ENCODE measurements around the gene C1orf21. TPM values are rescaled to one million over a fixed set of nuclear protein-coding genes. Genes with fewer than 3 reads are reported as not detected.

Gene C1orf21
- total RNA-seq, 2 experiments from 2014 or later = 2.7 to 4.1 TPM

GRCh38 chr1:184620469-184620868, 233.6 kb downstream of the C1orf21 start:
- no peak for DNase-seq
- Mint-ChIP-seq H3K27me3 (no peaks in the 10 kb centered on the region), H3K9me3 (no peaks in the 10 kb centered on the region), H3K4me1 (no peaks in the 10 kb centered on the region), H3K36me3 (no peaks in the 10 kb centered on the region), H3K27ac (no peak overlapping the region), H3K4me3 (no peak overlapping the region)

DNA sequence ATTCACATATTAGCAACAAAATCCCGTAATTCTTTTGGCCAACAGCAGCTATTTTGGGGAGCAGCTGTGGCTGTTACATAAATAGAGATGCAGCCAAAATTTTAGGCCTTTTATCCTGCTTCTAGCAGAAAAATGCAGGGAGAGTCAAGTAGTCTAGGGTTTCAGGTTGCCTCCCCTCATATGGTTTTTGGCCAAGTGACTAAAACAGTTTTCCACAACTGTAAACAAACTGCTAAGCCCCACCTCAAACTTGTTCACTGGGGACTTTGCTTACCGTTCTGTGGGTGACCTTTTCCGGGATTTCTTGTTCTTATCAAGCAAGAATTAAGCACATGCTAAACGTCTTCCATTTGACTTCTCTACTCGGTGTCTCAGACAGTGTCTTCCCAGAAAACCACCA, 234.4 kb downstream of the C1orf21 start:
- H3K4me1 Mint-ChIP-seq = no peaks in the 10 kb centered on the region
- H3K27ac Mint-ChIP-seq = no peak overlapping the region
- no peaks in the 10 kb centered on the region for H3K27me3 Mint-ChIP-seq
- H3K36me3 Mint-ChIP-seq = no peaks in the 10 kb centered on the region
- no peaks in the 10 kb centered on the region for H3K9me3 Mint-ChIP-seq
- no peak for DNase-seq
- H3K4me3 Mint-ChIP-seq = no peak overlapping the region

DNA sequence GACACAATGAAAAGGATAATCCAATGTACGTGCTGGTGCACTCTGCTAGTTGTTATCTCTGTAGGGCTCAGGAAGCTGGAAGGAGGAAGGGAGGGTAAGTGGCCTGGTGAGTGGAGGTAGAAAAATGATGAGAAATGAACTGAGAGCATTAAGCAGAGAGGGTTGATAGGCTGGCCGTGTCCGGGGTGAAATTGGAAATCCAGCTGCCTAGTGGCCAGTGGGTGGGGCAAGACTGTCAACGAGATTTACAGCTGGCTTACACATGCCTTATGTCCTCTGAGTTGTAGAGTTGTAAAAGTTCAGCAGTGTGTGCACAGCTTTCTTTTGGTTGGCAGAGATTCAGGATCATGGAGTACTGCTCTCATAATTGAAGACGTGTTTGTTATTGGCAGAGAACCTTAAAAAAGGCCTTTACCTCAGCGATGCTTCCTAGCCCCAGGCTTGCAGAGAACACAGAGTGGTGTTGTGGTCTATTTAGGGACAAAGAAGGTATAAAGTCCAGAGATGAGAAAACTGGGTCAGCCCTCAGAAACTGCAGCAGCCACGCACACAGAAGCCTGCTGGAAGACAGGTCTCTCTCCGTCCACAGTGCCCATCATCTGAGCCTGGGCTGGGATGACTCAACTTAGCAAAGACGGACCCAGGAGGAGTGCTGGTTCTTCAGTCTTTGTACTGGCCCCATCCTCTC, 235.5 kb downstream of the C1orf21 start:
- H3K27ac Mint-ChIP-seq = no peak overlapping the region
- H3K36me3 Mint-ChIP-seq = no peaks in the 10 kb centered on the region
- no peaks in the 10 kb centered on the region for H3K4me1 Mint-ChIP-seq
- no peaks in the 10 kb centered on the region for H3K27me3 Mint-ChIP-seq
- H3K4me3 Mint-ChIP-seq = no peak overlapping the region
- DNase-seq = no peak
- H3K9me3 Mint-ChIP-seq = no peaks in the 10 kb centered on the region

DNA sequence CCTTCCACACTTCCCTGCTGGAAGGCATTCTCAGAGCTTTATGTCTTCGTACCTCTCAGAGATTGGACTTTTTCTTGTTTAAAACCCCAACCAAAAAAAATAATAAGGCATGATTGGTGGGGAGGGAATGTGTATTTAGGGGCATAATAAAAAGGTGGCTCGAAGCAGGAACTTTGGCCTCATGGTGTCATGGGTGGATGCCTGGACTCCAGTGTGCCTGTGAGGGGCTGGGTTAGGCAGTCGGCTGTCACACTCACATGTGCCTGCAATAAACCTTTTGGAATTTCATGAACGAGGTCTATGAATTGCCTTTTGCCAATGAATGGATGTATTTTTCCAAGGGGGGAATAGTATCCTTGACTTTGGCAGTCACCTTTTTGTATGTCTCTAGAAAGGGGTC, 236.6 kb downstream of the C1orf21 start:
- Mint-ChIP-seq H3K27me3 (no peaks in the 10 kb centered on the region), H3K4me1 (no peaks in the 10 kb centered on the region), H3K27ac (no peak overlapping the region)

GRCh38 chr1:184624051-184624450, 237.2 kb downstream of the C1orf21 start:
- no peak for DNase-seq
- Mint-ChIP-seq H3K36me3 (no peaks in the 10 kb centered on the region), H3K4me3 (no peak overlapping the region), H3K4me1 (no peaks in the 10 kb centered on the region), H3K27me3 (no peaks in the 10 kb centered on the region), H3K9me3 (no peaks in the 10 kb centered on the region), H3K27ac (no peak overlapping the region)

More for the DNA sequence above, 236.6 kb downstream of the C1orf21 start:
- no peaks in the 10 kb centered on the region for H3K9me3 Mint-ChIP-seq
- no peak overlapping the region for H3K4me3 Mint-ChIP-seq
- no peak for DNase-seq
- no peaks in the 10 kb centered on the region for H3K36me3 Mint-ChIP-seq

- H3K9me3 Mint-ChIP-seq = no peaks in the 10 kb centered on the region
- no peaks in the 10 kb centered on the region for H3K4me1 Mint-ChIP-seq
- no peaks in the 10 kb centered on the region for H3K36me3 Mint-ChIP-seq
These were observed 237.8 kb downstream of the C1orf21 start for GRCh38 chr1:184624626-184625025.

GRCh38 chr1:184625271-184625670, 238.4 kb downstream of the C1orf21 start:
- Mint-ChIP-seq H3K36me3 (no peaks in the 10 kb centered on the region), H3K27ac (no peak overlapping the region), H3K4me3 (no peak overlapping the region), H3K4me1 (no peaks in the 10 kb centered on the region), H3K9me3 (no peaks in the 10 kb centered on the region), H3K27me3 (no peaks in the 10 kb centered on the region)
- no peak for DNase-seq

More at GRCh38 chr1:184624626-184625025, 237.8 kb downstream of the C1orf21 start:
- no peak overlapping the region for H3K4me3 Mint-ChIP-seq
- H3K27ac Mint-ChIP-seq = no peak overlapping the region
- no peak for DNase-seq
- H3K27me3 Mint-ChIP-seq = no peaks in the 10 kb centered on the region

DNA sequence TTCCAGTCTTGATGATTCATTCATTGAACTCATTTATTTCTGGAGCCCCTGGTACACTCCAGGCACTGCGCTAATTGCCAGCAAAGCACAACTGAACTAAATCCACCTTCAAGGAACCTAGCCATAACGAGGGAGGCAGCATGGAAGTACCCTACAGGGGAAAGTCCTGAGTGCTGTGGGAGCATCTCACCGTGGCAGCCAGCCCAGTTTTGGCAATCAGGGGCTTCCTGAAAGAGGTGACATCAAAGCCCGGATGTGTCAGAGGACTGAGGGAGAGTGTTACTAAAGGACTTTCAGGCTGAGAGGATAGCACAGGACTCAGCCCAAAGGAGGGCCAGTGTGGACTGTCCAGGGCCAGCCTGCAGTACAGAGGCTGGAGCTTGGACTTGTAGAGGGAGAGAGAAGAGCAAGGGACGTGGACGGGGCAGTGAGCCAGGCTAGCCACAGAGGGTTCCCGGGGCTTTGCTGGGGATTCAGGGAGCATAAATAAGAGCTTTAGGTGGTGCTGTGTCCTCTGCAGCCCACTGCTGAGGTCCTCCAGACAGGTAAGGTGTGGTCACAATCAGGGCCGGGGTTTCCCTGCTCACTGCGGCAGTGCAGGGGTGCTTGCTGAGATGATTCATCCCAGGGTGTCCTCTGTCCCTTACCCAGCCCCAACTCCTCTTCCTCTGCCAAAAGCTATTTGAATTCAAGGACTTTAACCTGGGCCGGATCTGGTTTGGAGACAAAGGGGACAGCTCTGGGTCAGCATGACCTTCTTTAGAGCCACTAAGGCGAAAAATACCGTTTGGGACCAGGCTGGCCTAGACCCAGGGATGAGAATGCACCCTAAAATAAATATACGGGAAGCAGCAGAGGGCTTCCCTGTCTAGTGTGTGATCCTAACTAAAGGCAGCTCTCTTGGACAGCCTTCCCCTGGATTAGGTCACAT, 239.5 kb downstream of the C1orf21 start:
- no peak for DNase-seq
- Mint-ChIP-seq H3K4me1 (no peaks in the 10 kb centered on the region), H3K27me3 (no peaks in the 10 kb centered on the region), H3K27ac (no peak overlapping the region), H3K9me3 (no peaks in the 10 kb centered on the region), H3K36me3 (no peaks in the 10 kb centered on the region), H3K4me3 (no peak overlapping the region)

DNA sequence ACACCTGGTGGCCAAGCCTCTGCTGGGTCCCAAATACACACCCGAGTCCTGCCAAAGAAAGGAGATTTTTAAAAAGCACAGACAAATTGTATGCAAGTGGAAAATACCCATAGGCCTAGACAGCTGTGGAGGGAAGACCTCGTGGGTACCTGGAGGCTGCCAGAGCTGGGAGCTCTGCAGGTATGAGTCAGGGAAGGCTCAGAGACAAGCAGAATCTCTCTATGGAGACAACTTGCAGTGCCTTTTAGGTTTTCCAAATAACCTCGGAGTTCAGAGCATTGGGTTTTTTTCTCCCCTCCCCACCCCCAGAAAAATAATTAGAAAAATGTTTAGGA, 240.1 kb downstream of the C1orf21 start:
- Mint-ChIP-seq H3K4me1 (no peaks in the 10 kb centered on the region), H3K4me3 (no peak overlapping the region), H3K9me3 (no peaks in the 10 kb centered on the region)

GRCh38 chr1:184629266-184629665, 242.4 kb downstream of the C1orf21 start:
- H3K36me3 Mint-ChIP-seq = no peaks in the 10 kb centered on the region
- H3K9me3 Mint-ChIP-seq = no peaks in the 10 kb centered on the region
- no peak for DNase-seq
- no peaks in the 10 kb centered on the region for H3K27me3 Mint-ChIP-seq
- no peaks in the 10 kb centered on the region for H3K4me1 Mint-ChIP-seq
- no peak overlapping the region for H3K27ac Mint-ChIP-seq
- no peak overlapping the region for H3K4me3 Mint-ChIP-seq

More for the DNA sequence above, 240.1 kb downstream of the C1orf21 start:
- Mint-ChIP-seq H3K27me3 (no peaks in the 10 kb centered on the region), H3K36me3 (no peaks in the 10 kb centered on the region), H3K27ac (no peak overlapping the region)
- no peak for DNase-seq

GRCh38 chr1:184630679-184631060, 243.8 kb downstream of the C1orf21 start:
- Mint-ChIP-seq H3K9me3 (no peaks in the 10 kb centered on the region), H3K4me3 (no peak overlapping the region), H3K27me3 (no peaks in the 10 kb centered on the region), H3K4me1 (no peaks in the 10 kb centered on the region), H3K36me3 (no peaks in the 10 kb centered on the region), H3K27ac (no peak overlapping the region)
- no peak for DNase-seq

DNA sequence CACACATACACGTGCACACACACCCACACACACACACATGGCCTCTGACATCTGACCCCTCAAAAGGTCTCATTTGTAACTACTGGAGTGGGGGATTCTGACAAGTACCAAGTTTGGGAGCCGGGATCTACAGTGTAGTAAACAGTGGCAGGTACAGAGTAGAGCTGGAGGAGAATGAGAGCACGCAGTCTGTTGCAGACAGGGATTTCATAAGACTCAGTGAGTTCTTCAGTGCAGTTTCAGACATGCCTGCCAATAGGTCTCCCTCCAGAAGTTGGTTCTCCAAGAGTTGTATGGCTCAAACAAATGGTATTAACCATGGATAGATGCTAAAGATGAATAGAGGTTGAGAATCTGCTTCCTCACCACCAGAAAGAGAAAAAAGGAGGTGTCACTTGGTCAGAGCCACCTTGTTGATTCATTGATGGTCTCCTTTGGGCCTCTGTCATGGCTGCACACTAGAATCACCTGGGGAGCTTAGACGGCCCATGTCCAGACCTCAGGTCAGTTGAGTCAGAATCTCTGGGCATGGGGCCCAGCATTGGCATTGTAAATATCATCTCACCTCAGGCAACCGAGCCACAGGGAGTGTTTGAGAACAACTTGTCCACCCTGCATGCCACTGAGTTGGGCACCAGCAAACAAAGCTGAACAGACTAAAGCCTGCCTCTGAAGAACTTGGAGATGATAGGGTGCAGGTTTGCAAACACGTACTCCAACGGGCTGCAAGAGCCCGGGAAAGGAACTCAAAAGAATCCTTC, 245.8 kb downstream of the C1orf21 start:
- Mint-ChIP-seq H3K27ac (no peak overlapping the region), H3K4me1 (no peaks in the 10 kb centered on the region), H3K27me3 (no peaks in the 10 kb centered on the region), H3K9me3 (no peaks in the 10 kb centered on the region), H3K4me3 (no peak overlapping the region), H3K36me3 (no peaks in the 10 kb centered on the region)
- no peak for DNase-seq

DNA sequence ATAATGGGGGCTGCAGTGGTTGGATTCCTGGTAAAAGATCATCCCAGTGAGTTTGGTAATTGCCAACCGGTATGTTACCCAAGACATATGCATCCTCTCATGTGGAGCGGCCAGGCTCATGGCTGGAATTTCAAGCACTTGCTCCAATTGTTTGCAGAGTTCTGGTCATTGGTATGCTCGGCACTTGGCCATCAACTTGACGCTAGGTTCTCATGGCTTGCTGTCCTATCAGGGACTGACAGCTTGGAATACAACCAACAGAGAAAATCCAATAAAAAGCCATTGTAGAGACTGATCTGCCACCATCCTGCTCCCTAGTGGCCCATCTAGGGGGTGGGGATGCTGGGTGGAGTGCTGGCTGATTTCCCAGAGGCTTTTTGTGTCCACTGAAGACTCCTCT, 247.0 kb downstream of the C1orf21 start:
- Mint-ChIP-seq H3K4me3 (no peak overlapping the region), H3K27ac (no peak overlapping the region), H3K27me3 (no peaks in the 10 kb centered on the region), H3K9me3 (no peaks in the 10 kb centered on the region), H3K4me1 (no peaks in the 10 kb centered on the region), H3K36me3 (no peaks in the 10 kb centered on the region)
- DNase-seq = no peak

DNA sequence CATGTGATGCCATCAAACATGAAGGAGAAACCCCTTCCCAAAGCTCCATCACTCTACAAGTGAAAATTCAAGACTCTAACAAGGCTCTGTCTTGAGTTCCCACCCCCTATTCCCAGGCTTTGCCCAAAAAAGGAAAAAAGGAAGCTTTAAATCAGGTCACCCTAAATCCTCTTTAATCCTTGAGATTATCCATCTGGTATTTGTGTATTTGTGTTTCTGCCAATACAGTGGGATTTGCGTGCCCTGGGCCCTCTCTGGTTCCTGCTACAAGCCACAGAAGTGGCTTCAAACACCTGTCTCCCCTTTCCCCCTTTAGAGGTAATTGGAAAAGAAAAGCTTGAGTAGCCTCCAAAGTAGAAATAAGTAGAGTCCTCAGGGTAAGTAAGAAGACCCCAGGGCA, 247.5 kb downstream of the C1orf21 start:
- no peak for DNase-seq
- Mint-ChIP-seq H3K4me1 (no peaks in the 10 kb centered on the region), H3K9me3 (no peaks in the 10 kb centered on the region), H3K36me3 (no peaks in the 10 kb centered on the region), H3K27ac (no peak overlapping the region), H3K27me3 (no peaks in the 10 kb centered on the region), H3K4me3 (no peak overlapping the region)

DNA sequence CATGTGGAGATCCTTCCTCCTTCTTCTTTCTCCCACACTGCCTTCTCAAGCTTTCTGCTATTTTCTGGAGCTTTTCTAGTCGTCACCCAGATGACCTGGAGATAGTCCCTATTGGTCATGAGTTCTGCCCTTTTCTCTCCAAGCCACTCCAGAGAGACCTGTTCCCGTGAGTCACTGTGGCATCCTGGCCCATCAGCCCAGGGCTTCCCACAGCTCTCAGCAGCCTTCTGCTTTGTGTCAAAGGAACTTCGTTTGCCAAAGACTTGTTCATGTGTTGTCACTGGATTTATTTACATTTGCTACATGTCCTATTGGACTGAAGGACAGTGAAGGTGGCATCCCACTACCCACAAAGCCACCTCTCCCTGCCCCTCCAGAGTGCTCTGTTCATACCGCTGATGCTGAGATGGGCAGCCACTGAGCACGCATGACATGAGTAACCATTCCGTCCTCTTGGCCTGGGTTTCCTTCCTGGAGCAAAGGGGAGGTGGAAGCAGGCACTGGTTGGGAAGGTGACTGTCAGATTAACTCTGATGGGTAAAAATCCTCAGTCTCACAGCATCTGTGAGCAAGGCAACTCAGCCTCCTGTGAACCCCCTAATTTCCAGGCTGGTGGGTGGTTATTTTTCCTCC, 248.6 kb downstream of the C1orf21 start:
- no peak for DNase-seq
- Mint-ChIP-seq H3K27ac (no peak overlapping the region), H3K9me3 (no peaks in the 10 kb centered on the region), H3K36me3 (no peaks in the 10 kb centered on the region), H3K4me3 (no peak overlapping the region), H3K27me3 (no peaks in the 10 kb centered on the region), H3K4me1 (no peaks in the 10 kb centered on the region)

Measured in activated naive CD8-positive, alpha-beta T cell treated with anti-CD3 and anti-CD28 coated beads for 36 hours (primary cell).